Lung microvascular endothelial cell (primary cell): ENCODE data around the gene CASP3. TPM values are rescaled to one million over a fixed set of nuclear protein-coding genes. Genes with fewer than 3 reads are reported as not detected.

Source experiments
- DNase-seq, 2 donors: peaks; one replicate each; pipeline versions ENCODE4 v3.0.0 to v3.0.0-alpha.2; 2010; ENCODE audit warnings: low read depth in 2 of 2
- total RNA-seq: library from RNA; depleted of rRNA; stranded (reverse); fragments of >200 nt; gene quantifications from 2 replicates; pipeline ENCODE4 v1.2.1, GENCODE V29; 2014

Gene CASP3
- 22.6 and 26.8 TPM in 2 replicates for total RNA-seq

DNA sequence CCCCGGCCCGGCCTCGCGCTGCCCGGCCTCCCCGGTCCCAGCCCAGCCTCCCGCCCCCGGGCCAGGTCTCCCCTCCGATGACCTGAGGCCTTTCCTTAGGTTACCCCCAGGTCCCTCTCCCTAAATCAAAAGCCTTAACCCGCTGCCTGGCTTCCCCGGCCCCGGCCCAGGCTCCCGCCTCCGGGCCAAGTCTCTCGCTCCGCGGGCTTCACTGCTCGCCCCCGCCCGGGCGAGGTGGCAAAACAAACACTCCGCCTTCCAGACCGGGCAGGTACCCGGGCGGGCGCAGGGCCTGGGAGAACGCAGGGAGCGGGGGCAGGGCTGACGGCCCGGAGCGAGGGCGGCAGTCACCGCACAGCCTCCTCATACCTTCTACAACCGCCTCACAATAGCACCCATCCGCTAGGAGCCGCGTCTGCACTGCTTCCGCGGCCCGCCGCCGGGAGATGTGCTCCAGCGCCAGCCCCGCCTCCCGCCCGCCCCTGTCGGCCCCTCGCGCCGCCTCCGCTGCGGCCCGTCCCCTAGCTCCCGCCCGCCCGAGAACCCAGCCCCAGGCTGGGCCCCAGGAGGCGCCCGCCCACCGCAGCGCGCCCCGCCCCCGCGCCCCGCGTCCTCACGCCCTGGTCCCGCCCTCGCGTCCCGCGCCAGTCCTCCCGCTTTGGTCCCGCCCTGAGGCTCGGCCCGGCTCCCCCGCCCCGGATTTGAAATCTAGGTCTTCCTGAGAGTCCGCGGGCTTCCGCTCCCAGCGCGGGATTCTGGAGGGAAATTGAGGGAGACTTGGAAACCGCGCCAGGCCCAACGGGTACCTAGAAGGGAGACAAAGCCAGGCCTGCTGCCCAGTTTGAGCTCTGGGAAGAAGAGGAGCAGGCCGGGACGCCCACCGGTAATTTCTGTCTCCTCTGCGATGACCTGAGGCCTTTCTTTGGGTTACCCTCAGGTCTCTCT lies at the start of gene CASP3, which contains the start of gene PRIMPOL:
CASP3 (minus strand) TSS at position 422 of the 945 bp plus-strand sequence. CDS start 10,994 bp downstream, outside the sequence.
PRIMPOL (plus strand) TSS at position 713 of the 945 bp plus-strand sequence. CDS start 7,403 bp downstream, outside the sequence.
- peak; percentile 96 to 97 for DNase-seq

DNA sequence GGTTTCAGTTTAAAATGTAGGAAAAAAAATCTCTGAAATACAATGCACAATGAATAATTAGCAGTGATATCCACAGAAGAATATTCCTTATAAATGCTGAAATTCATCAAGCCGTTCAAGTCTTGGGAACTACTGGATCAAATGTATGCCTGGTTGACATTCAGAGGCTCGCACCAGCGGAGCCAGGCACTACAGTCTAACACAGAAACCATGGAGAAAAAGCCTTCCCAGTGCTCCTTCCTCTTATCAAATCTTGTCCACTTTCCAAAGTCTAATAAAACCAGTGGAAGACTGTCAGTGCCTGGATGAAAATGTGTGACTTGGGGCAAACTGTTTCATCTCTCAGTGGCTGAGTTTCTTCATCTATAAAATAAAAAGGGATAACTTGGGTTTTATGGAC lies 48.7 kb upstream of the CASP3 start:
- no peak for DNase-seq

DNA sequence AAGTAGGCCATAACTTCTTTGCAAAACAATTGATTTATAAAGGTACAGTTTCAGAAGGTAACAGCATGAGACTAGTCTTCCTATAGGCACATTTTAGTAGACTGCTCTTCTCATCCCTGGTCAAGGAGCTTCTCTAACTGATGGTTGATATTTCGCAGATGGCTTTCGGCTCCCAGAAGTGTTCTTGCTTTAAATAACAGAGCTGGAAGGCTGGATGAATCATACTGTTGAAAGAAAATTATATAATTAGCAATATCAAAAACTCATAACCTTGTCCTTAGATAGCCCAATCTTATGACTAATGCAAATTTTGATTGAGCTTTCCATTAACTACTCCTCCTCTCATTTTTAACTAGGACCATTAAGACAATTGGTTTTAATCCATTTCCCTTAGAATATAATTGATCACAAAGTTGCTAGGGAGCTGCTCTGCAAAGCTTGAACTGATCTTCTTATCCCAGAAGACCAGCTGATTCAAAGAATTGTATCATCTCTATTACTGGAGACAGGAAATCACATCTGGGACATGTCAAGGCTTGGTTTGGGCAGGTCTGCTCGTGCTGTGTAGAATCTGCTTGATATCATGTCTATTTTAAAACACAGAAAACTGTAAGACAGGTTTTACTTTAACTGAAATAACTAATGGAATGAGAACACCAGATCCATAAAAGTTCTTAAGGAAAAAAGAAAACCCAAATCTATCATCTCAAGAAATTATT lies 46.1 kb upstream of the CASP3 start:
- no peak for DNase-seq

DNA sequence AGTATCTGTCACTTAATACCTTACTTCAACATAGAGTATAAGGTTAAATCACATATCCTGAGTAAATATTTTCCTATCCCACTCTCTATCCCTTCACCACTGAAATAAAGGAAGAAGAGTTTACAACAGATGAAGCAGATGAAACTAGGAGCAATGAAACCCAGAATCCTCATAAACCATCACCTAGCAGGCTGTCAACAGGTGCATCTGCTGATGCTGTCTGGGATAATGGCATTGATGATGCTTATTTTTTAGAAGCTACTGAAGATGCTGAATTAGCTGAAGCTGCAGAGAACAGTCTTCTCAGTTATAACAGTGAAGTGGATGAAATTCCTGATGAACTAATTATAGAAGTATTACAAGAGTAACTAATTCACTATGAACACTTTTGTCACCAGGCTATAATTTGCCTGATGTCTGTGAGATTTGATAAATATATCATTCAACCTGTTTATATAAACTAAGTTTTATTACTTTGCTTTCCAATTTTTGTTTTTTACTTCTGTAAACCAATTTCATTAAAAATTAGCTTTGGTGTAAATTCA lies 45.2 kb upstream of the CASP3 start:
- no peak for DNase-seq

DNA sequence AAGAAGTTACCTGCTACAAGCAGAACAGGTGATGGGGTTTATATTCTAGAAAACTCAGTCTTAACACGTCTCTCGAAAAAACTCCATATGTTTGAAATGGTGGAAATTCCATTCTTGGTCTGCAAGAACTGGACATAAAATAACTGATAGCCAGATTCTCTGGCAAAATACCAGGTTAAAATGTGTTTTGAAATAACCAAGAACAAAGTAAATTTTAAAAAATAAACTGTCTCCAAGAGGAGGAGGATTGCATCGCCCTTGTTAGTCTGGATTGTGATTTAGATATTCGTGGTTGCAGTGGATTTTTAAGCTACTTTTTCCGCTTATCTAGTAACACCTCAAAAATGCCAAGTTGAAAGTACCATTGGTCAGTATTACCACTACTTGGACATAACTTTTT lies 43.8 kb upstream of the CASP3 start:
- no peak for DNase-seq

DNA sequence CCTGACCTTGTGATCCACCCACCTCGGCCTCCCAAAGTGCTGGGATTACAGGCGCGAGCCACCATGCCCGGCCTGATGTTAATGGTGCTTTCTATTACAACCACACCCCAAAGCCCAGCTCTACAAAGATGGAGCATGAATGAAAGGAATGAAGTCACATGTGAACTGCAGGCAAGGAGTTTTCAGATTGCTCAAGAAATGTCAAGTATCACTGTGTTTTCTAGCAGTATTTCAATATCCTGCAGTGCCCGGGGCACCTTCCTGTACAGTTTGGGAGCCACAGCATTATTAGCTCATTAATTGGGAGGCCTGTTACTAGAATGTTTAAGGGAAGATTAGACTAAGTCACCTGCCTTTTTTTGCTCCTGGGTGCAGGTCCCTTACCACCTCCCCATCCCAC lies 40.4 kb upstream of the CASP3 start:
- no peak for DNase-seq

DNA sequence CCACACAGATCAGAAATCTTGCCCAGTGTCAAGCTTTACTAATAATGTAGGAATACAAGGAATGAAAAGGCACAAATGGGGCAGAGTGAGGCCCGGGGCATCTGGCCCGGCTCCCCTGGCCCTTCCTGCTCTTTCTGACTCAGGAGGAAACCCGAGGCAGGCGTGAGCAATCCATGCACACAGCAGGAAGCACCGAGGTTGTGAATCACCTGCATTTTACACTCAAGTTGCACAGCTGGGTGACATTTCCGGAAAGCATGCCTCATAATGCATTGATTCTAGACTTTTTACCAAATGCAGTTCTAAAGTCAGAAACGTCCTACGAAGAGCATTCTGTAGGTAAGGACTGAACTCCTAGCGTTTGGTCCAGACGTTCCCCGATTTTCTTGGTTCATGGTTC lies 39.2 kb upstream of the CASP3 start:
- DNase-seq: peak; percentile 71 to 97

DNA sequence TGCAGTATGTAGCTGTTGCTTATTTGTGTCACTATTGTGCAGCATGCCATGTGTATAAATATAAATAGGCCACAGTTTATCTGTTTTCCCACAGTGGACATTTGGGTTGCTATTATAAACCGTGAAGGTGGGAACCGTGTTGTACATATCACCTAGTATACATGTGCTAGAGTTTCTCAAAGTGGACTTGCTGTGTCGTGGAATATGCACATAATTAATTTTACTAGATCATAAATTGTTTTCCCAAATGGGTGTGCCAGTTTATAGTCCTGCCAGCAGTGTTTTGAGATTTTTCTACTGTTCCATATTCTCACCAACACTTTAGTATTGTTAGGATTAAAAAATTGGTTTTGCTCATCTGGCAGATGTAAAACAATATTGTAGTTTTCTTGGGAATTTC lies 38.8 kb upstream of the CASP3 start:
- no peak for DNase-seq

DNA sequence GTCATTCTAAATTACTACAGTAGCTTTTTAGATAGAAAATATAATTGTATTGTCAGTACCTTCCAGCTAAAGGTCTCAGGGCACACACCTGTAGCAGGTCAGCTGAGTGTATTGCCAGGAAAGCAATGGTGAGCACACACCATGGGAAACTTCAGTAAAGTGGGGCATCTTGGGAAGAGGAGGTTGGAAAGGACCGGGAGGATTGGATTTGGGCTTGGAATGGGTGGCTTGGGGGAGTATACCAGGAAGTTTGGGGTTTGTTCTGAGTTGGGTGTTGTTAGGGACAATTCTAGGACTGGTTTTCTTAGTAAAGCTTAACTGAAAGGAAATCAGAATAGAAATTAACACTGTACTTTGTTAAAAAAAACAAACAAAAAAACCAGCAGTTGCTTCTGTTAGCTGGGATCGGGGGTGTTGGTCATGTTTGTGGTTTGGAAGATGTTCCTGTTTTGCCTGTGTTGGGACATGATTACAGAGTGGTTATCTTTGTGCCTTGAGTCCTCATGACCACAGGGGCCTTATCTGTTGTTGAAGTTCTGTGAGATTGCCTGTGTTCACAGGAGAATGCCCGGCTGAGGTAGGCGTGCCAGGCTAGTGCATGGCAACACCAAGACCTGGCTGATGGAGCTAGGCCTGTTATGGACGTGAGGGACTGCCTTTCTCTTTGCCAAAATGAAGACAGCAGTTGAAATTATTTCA lies 35.4 kb upstream of the CASP3 start:
- no peak for DNase-seq

DNA sequence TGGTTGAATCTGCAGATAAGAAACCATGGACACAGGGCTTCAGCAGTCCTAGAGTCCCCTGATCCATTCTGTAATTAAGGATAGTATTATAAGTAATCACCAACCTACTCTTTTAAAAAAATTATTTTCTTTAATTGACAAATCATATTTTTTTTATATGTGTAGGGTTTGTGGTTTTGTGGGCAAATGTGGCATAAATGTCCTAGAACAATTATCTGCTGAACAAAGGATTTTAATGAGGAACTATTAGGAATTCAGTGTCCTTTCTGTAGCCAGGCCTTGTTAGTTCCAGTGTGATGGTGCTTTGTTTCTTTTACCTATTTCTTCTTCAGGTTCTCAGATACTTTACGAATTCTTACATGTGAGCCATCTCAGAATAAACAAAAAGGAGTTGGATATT lies 32.7 kb upstream of the CASP3 start:
- no peak for DNase-seq

DNA sequence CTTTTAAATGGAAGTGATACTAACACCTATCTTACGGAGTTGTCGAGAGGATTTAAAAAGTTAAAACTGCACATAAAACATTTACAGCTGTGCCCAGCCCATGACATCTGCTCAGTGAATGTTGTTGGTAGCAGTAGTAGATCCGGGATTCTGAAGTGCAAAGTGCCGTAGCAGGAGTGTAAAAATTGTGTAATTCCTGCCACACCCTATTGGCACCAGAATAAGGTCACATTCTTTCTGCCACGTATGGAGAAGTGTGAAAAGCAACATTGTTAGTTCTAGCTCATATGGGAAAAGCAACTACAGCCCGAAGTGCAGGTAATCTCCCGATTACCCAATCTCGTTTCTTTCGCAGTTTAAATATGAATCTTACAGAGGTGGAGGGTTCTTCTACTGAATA lies 31.5 kb upstream of the CASP3 start:
- peak in 1 of 2 donors; percentile 14 for DNase-seq

DNA sequence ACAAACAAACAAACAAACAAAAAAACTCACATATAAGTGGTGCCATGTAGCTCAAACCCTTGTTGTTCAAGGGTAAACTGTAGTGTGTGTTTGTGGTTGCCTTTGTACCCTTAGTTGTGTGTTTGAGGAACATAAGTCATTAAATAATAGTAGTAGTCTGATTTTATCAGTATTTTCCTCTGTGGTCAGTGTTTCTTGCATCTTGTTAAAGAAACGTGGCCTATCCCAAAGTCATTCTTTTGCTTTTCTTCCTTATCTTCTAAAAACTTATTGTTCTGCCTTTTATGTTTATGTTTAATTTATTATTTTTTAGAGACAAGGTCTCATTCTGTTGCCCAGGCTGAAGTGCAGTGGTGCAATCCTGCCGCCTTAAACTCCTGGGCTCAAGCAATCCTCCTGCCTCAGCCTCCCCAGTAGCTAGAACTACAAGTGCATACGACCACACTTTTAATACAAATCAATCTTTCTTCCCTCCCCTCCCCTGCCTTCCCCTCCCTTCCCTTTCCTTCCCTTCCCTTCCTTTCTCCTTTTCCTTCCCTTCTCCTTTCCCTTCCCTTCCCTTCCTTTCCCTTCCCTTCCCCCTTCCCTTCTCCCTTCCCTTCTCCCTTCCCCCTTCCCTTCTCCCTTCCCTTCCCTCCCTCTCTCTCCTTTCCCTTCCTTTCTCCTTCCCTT lies 26.7 kb upstream of the CASP3 start:
- DNase-seq: no peak

DNA sequence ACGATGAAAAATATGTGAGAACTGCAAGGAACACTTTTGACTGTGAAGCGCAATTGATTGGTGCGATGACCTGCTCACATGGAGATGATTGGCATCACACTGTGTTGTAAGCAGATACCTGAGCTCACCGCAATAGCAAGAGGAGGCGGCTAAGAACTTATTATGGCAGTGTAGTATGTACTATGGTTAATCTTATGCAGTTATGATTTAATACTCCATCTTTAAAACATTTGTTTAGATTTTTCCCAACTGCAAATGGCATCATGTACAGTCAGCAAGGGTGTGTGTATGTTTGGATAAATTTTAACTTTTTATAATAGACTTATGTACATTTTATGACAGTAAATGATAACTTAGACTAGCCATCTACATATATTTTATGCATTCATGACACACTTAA lies 25.8 kb upstream of the CASP3 start:
- no peak for DNase-seq

DNA sequence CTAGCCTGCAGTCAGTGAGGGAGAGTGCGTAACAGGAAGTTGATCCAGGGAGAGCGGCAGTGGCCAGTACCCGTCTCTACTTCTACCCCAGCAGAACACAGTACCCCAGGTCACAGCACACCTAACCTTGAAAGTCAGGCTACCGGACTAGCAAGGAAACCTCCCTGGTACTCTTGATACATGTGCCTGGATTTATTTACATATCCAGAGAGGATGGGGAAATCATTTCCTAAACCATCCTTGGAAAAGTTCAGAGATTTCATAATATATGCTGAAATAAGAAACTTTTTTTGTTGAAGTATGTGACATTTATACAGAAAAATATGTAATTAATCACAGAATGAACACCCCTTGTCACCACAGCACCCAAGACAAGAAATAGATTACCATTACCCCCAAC lies 24.8 kb upstream of the CASP3 start:
- DNase-seq: no peak

DNA sequence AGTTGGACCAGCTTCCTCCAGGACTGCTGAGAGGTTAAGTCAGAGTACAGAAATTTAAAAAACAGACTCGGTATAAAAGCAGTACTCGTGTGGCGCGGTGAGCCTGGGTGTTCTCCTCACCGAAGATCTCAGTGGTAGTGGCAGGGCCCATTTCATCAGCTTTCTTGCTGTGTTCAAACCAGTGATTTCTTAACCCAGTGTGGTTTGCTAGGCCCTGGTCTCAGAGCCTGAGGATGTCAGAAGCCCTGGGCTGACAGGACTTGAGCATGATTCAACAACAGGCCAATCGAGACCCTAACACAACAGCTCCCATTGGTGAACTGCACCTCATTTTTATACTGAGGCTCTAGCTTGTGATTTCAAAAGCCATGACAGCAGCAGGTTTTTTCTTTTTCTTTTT lies 23.5 kb upstream of the CASP3 start:
- no peak for DNase-seq

DNA sequence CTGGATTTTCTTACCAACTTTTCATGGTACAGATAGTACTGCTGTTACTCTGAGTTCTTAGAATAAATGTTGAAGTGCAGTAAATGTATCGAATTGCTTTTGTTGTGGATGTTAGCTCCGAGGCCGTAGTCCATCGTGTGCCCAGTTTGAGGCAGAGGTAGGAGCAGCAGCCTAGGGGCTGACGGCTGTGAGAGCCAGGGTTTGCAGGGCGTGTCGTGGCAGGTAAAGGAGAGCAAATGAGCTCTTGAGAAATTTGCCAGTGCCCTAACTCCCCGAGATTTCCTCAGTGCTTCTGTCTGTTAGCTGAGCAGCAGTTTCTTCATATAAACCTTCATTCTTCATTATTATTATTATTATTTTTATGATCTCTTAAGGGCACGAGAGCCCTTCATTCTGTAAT lies 21.9 kb upstream of the CASP3 start:
- DNase-seq: no peak

DNA sequence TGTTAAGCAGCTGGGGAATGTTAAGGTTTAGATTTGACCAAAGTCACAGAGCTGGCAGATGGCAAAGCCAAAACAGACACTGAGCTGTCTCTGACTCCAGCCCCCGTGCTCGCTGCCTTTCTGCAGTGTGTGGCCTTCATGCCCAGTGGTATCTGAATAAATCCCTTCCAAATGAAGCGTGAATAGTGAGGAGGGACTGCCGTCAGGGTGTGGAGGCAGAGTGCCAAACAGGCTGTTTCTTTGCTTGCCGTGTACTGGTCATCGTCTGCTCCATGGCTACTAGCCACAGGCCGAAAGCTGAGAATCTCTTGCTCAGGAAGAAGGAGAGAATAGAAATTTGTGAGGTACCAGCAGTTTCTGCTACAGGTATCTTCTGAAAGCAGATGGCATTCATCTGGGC lies 20.0 kb upstream of the CASP3 start:
- no peak for DNase-seq

DNA sequence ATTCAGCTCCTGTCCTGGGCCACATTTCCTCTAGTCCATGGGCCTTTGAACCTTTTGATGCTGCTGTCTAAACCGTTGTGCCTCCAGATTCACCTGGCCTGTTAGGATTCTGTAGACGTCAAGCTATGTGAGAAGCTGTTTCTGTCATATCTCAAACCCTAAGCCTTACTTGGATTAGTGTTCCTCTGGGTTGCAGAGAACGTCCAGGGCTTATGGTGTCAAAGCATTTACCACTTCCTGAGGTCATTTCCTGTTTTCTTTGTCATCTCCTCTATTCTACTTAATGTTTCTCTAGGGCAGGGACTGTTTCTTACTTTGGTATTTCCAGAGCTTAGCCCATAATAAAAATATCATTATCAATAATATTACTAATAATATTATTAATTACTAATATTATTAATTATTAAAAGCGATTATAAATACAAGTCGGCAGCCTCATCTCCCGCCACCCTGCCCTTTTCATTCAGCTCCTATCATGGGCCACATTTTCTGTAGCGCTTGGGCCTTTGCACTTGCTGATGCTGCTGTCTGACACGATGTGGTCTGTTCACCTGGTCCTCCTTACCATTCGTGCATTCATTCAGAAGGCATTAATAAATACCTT lies 19.4 kb upstream of the CASP3 start:
- DNase-seq: peak in 1 of 2 donors; percentile 72

DNA sequence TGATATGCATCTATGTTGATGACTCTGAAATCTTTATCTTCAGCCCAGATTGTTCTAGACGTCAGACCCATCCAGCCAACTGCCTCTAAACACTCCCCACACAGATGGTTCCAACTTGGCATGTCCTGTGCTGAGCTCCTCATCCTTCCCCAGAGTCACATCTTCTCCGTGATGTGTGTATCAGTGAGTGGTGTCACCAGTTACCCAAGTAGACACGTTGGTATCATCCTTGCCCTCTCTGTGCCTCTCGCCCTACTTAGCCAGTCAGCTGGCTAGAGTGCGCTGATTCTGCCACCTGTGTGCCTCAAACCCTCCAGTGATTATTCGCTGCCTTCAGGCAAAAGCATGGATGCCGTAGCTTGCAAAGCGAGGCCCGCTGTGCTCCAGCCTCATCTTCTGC lies 18.8 kb upstream of the CASP3 start:
- DNase-seq: no peak

DNA sequence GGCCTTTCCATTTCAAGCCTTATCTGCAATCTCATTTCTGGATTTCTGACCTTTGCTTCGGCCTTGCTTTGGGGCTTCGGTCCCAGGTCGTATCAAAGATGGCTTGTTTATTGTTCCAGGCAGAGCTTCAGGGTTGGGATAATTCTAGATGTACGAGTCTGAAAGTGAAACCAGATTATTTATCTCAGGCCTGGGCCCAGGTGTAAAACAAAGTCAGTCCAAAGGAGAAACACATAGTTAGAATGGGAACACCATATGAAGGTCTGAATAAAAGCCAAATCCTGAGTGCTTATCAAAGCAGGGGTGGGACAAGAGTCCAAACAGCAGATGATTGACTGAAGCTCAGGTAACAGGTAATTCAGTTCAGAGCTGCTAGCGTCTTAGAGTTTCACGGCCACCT lies 17.4 kb upstream of the CASP3 start:
- no peak for DNase-seq
